Glutamatergic neuron (in vitro differentiated cells): ENCODE measurements around the gene SMARCAL1. TPM values are rescaled to one million over a fixed set of nuclear protein-coding genes. Genes with fewer than 3 reads are reported as not detected.

Experiments used
- DNase-seq: peaks from one replicate; pipeline ENCODE4 v3.0.0; 2022
- H3K27ac Mint-ChIP-seq: one replicate; pipeline ENCODE4 v1.8.0; 2020; ENCODE audit warnings: mild to moderate bottlenecking, mixed read lengths, inconsistent platforms; ENCODE audit not compliant: unreplicated experiment
- H3K27me3 Mint-ChIP-seq: one replicate; pipeline ENCODE4 v1.8.0; 2020; ENCODE audit warnings: mild to moderate bottlenecking, moderate library complexity, mixed read lengths, inconsistent platforms; ENCODE audit not compliant: unreplicated experiment
- H3K36me3 Mint-ChIP-seq: one replicate; pipeline ENCODE4 v1.8.0; 2020; ENCODE audit warnings: mild to moderate bottlenecking, mixed read lengths, inconsistent platforms; ENCODE audit not compliant: unreplicated experiment
- H3K4me1 Mint-ChIP-seq: one replicate; pipeline ENCODE4 v1.8.0; 2020; ENCODE audit warnings: mild to moderate bottlenecking, low read depth, mixed read lengths, inconsistent platforms; ENCODE audit not compliant: unreplicated experiment
- H3K4me3 Mint-ChIP-seq: one replicate; pipeline ENCODE4 v1.8.0; 2020; ENCODE audit warnings: mild to moderate bottlenecking, mixed read lengths, inconsistent platforms; ENCODE audit not compliant: unreplicated experiment
- H3K9me3 Mint-ChIP-seq: one replicate; pipeline ENCODE4 v1.8.0; 2020; ENCODE audit warnings: mild to moderate bottlenecking, moderate library complexity, mixed read lengths, inconsistent platforms; ENCODE audit not compliant: unreplicated experiment
- CTCF ChIP-seq: fragments of 200-600 bp; sonication (generic); IDR thresholded peaks from one replicate; pipeline ENCODE4 v1.5.0; 2021; ENCODE audit not compliant: partially characterized antibody, unreplicated experiment
- total RNA-seq: library from RNA; stranded (reverse); fragmentation: NEBNext Ultra II Directional; extraction: Animal tissue kit (Norgen Biotek cat#: 25700); gene quantifications from one replicate; pipeline ENCODE4 v1.2.1, GENCODE V29; 2021; ENCODE audit not compliant: unreplicated experiment

Gene SMARCAL1
- total RNA-seq, 1 donor from 2014 or later: 36.6 TPM

GRCh38 chr2:216446343-216446742, 34.1 kb downstream of the SMARCAL1 start:
- H3K36me3 Mint-ChIP-seq: peaks cover 14% of the 10 kb centered on the region
- no peak for DNase-seq
- H3K27me3 Mint-ChIP-seq: no peaks in the 10 kb centered on the region
- no peaks in the 10 kb centered on the region for H3K9me3 Mint-ChIP-seq
- peaks cover 5% of the 10 kb centered on the region for H3K4me1 Mint-ChIP-seq
- TF ChIP-seq CTCF: no peak
- no peak overlapping the region for H3K4me3 Mint-ChIP-seq
- no peak overlapping the region for H3K27ac Mint-ChIP-seq

- H3K4me1 Mint-ChIP-seq: peaks cover 5% of the 10 kb centered on the region
- peaks cover 14% of the 10 kb centered on the region for H3K36me3 Mint-ChIP-seq
- no peak overlapping the region for H3K4me3 Mint-ChIP-seq
These were observed 35.0 kb downstream of the SMARCAL1 start for GRCh38 chr2:216447293-216447692.

GRCh38 chr2:216448829-216449228, 36.5 kb downstream of the SMARCAL1 start:
- Mint-ChIP-seq H3K4me1 (peaks cover 5% of the 10 kb centered on the region), H3K4me3 (no peak overlapping the region), H3K9me3 (no peaks in the 10 kb centered on the region), H3K27me3 (no peaks in the 10 kb centered on the region), H3K36me3 (peaks cover 14% of the 10 kb centered on the region), H3K27ac (no peak overlapping the region)
- no peak for TF ChIP-seq CTCF
- no peak for DNase-seq

More at GRCh38 chr2:216447293-216447692, 35.0 kb downstream of the SMARCAL1 start:
- Mint-ChIP-seq H3K27ac (no peak overlapping the region), H3K9me3 (no peaks in the 10 kb centered on the region), H3K27me3 (no peaks in the 10 kb centered on the region)
- TF ChIP-seq CTCF: no peak
- DNase-seq: no peak

- no peak for TF ChIP-seq CTCF
- Mint-ChIP-seq H3K9me3 (no peaks in the 10 kb centered on the region), H3K4me1 (no peaks in the 10 kb centered on the region), H3K36me3 (peaks cover 19% of the 10 kb centered on the region), H3K27ac (no peak overlapping the region), H3K4me3 (no peak overlapping the region), H3K27me3 (no peaks in the 10 kb centered on the region)
- no peak for DNase-seq
These were observed 38.1 kb downstream of the SMARCAL1 start for GRCh38 chr2:216450346-216450745.

- Mint-ChIP-seq H3K27me3 (no peaks in the 10 kb centered on the region), H3K4me3 (no peak overlapping the region), H3K9me3 (peaks cover 4% of the 10 kb centered on the region), H3K4me1 (no peaks in the 10 kb centered on the region), H3K27ac (no peak overlapping the region), H3K36me3 (peaks cover 24% of the 10 kb centered on the region)
- no peak for TF ChIP-seq CTCF
- DNase-seq: no peak
These were observed 38.5 kb downstream of the SMARCAL1 start for GRCh38 chr2:216450784-216451183.
